Panc1 (cell line): ENCODE measurements around the gene GEMIN7. TPM values are rescaled to one million over a fixed set of nuclear protein-coding genes. Genes with fewer than 3 reads are reported as not detected.

Experiments used
- ATAC-seq: fragments of 200-7000 bp; cut with Tn5 transposase; 2 replicates; pipeline ENCODE4 v1.9.1; 2020; ENCODE audit warnings: mild to moderate bottlenecking, moderate library complexity
- BruUV-seq: library from RNA; stranded (reverse); fragments of 400-500 nt; replicated peaks from 2 replicates; lab custom pipeline; 2021; lab: Mats Ljungman, UMichigan
- CTCF ChIA-PET: fragments of 300-600 bp; sonication (Branson Sonifier 250); formaldehyde crosslinking; loops from one replicate; lab custom pipeline; 2022; ENCODE audit warnings: antibody characterized with exemption; lab: Charles Lee
- POLR2A ChIA-PET: fragments of 300-600 bp; sonication (Branson Sonifier 250); formaldehyde crosslinking; loops from one replicate; lab custom pipeline; 2022; ENCODE audit warnings: antibody characterized with exemption; lab: Charles Lee
- DNase-seq: peaks from one replicate; pipeline ENCODE4 v3.0.0-alpha.2; 2010; ENCODE audit warnings: low read depth, low spot score
- H3K27ac ChIP-seq: 2 replicates; pipeline ENCODE4 v1.5.1; 2011; ENCODE audit warnings: mild to moderate bottlenecking, low read length, inconsistent platforms
- H3K27me3 ChIP-seq: fragments of 200-500 bp; sonication (Bioruptor generic); 2 replicates; pipeline ENCODE4 v1.6.0; 2014; ENCODE audit warnings: low read length, inconsistent platforms; ENCODE audit not compliant: control insufficient read depth, insufficient read depth
- H3K36me3 ChIP-seq: fragments of 200-500 bp; sonication (Bioruptor generic); 2 replicates; pipeline ENCODE4 v1.5.1; 2014; ENCODE audit warnings: inconsistent platforms, mild to moderate bottlenecking, low read length, moderate library complexity; ENCODE audit not compliant: control insufficient read depth, insufficient read depth
- H3K4me1 ChIP-seq: 2 replicates; pipeline ENCODE4 v1.5.1; 2011; ENCODE audit warnings: inconsistent platforms, mild to moderate bottlenecking, low read length, moderate library complexity; ENCODE audit not compliant: control insufficient read depth, insufficient read depth
- H3K4me3 ChIP-seq, 2 experiments: 2 replicates each; pipeline ENCODE4 v1.5.1; 2011 to 2012; ENCODE audit warnings: low read depth in 2 of 2, low read length in 2 of 2, mild to moderate bottlenecking in 2 of 2, inconsistent platforms in 1 of 2, moderate library complexity in 1 of 2
- H3K9me3 ChIP-seq: fragments of 200-500 bp; sonication (Bioruptor generic); 2 replicates; pipeline ENCODE4 v1.5.1; 2014; ENCODE audit warnings: low read depth, mild to moderate bottlenecking, inconsistent platforms, low read length, moderate library complexity; ENCODE audit not compliant: control insufficient read depth, insufficient read depth
- CTCF ChIP-seq: fragments of 450-650 bp; IDR thresholded peaks from 2 replicates; pipeline ENCODE4 v1.5.1; 2017; ENCODE audit warnings: mild to moderate bottlenecking
- POLR2AphosphoS5 ChIP-seq: IDR thresholded peaks from 2 replicates; pipeline ENCODE4 v1.6.1; 2012; ENCODE audit warnings: mild to moderate bottlenecking, low read depth, low read length, moderate library complexity
- REST ChIP-seq, 2 experiments: IDR thresholded peaks; 2 replicates each; pipeline ENCODE4 v1.6.1; 2011 to 2012; ENCODE audit warnings: low read depth in 2 of 2, control low read depth in 1 of 2, low read length in 1 of 2, mild to moderate bottlenecking in 1 of 2, moderate library complexity in 1 of 2; ENCODE audit not compliant: insufficient read depth in 1 of 2
- SIN3A ChIP-seq: IDR thresholded peaks from 2 replicates; pipeline ENCODE4 v1.6.1; 2012; ENCODE audit warnings: low read depth, mild to moderate bottlenecking, low read length, moderate library complexity, borderline replicate concordance; ENCODE audit not compliant: insufficient read depth
- TCF7L2 ChIP-seq: IDR thresholded peaks from 2 replicates; pipeline ENCODE4 v1.6.1; 2011; ENCODE audit warnings: mild to moderate bottlenecking, low read depth, low read length, inconsistent platforms
- in situ Hi-C: cut with HindIII; loops from 2 replicates; pipeline ENCODE4 v1.10.0; 2016; ENCODE audit warnings: low sequenced_read_pairs, low pct_unique_long_range_greater_than_20kb
- intact Hi-C: fragments of 100-400 bp; cut with micrococcal nuclease; formaldehyde crosslinking; loops from one replicate; pipeline ENCODE4 v1.10.0; 2022; ENCODE audit not compliant: unreplicated experiment
- total RNA-seq: library from RNA; stranded (reverse); gene quantifications from one replicate; pipeline ENCODE4 v1.2.1, GENCODE V29; 2021; ENCODE audit not compliant: unreplicated experiment

Gene GEMIN7
- total RNA-seq, 1 experiment from 2014 or later = 29.5 TPM

GRCh38 chr19:45091031-45091923 is 12.2 kb downstream of the GEMIN7 start:
- in situ Hi-C loops (no loop called here), intact Hi-C loops (no loop called here)
- H3K4me1 ChIP-seq = peaks cover 12% of the 10 kb centered on the region
- peak overlapping the region; percentile 90 to 92 for H3K4me3 ChIP-seq
- peak; percentile 93 for DNase-seq
- no peaks in the 10 kb centered on the region for H3K27me3 ChIP-seq
- H3K36me3 ChIP-seq = peaks cover 6% of the 10 kb centered on the region; the same call in 1 of the 2 replicates
- CTCF ChIA-PET = no interaction called here
- peak; percentile 90 for ATAC-seq
- H3K9me3 ChIP-seq = no peaks in the 10 kb centered on the region
- H3K27ac ChIP-seq = peak overlapping the region; percentile 94
- POLR2A ChIA-PET = interaction anchor here (0.6 kb wide), 1 partner anchor 175 kb away, joined by 3 read pairs; no protein-coding TSS in a partner anchor
- TF ChIP-seq TCF7L2 (peak; percentile 38; the same call in 1 of the 2 replicates), POLR2AphosphoS5 (peak; percentile 88), REST (IDR thresholded peaks at IDR 0.05; ENCODE audit: insufficient read depth in 1 of 2, low read depth in 2 of 2, low read length in 1 of 2) (peak in 1 of 2 experiments; percentile 64; a peak in 1 of 4 replicates), SIN3A (peak; percentile 61; the same call in 1 of the 2 replicates), CTCF (no peak)
- BruUV-seq = no TSS peak

- intact Hi-C loops = no loop called here
- TF ChIP-seq SIN3A (0 out of 2 replicates have a peak, but pooled peaks have one; percentile 48), CTCF (no peak), REST (IDR thresholded peaks at IDR 0.05; ENCODE audit: insufficient read depth in 1 of 2, low read depth in 2 of 2, low read length in 1 of 2) (no peak), TCF7L2 (no peak), POLR2AphosphoS5 (peak; percentile 61)
- CTCF ChIA-PET = no interaction called here
- ATAC-seq (peak; percentile 79), DNase-seq (peak; percentile 85)
- in situ Hi-C loops = no loop called here
- H3K9me3 ChIP-seq = no peaks in the 10 kb centered on the region
- peak within 1 kb of the TSS; percentile 90 to 92 for H3K4me3 ChIP-seq
- no peaks in the 10 kb centered on the region for H3K27me3 ChIP-seq
- peaks cover 27% of the 10 kb centered on the region for H3K4me1 ChIP-seq
- H3K36me3 ChIP-seq = peaks cover 6% of the 10 kb centered on the region; the same call in 1 of the 2 replicates
- no TSS peak for BruUV-seq
- H3K27ac ChIP-seq = peak within 1 kb of the TSS; percentile 94
- POLR2A ChIA-PET = interaction anchor here (0.6 kb wide), 1 partner anchor 23 kb away, joined by 5 read pairs; no protein-coding TSS in a partner anchor
Observed at GRCh38 chr19:45092747-45093678, 14.0 kb downstream of the GEMIN7 start, which contains the start of gene PPP1R37. Gene PPP1R37, plus strand, starts transcription at chr19:45093179. Its CDS starts 147 bp downstream, at chr19:45093326.
